ENCODE data around the gene ATL3.

The ATL3 gene

DNA sequence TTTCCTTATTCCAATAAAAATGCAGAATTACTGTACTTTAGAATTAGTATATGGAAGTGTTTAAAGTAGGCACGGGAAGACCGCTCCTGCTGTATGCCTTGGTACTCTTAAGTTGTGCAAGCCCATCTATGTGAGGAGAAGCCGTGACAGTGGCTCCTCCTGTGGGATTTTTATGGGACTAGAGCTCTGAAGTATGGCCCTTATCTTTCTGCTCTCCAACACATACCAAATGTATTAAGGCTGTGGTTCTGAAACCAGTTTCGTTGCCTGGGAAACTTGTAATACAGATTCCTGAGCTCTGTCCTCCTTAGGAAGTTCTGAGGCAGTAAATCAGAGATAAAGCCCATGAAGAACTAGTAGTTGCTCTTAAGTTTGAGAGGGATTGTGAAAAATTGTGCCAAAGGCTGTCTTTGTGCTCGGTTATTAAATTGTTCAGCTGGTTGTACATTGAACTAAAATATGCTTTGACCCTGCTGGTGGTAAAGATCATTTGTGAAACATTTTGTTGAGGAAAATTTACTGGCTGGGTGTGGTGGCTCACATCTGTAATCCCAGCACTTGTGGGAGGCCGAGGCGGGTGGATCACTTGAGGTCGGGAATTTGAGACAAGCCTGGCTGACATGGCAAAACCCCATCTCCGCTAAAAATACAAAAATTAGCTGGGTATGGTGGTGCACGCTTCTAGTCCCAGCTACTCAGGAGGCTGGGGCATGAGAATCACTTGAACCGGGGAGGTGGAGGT lies 39.5 kb upstream of the ATL3 start:
- DNase-seq (ENCODE audit: low read depth) = peak; percentile 92
- no peak overlapping the region for H3K4me3 ChIP-seq (replicated peaks; ENCODE audit: low read depth, low read length)
- TF ChIP-seq, protein P1, sequence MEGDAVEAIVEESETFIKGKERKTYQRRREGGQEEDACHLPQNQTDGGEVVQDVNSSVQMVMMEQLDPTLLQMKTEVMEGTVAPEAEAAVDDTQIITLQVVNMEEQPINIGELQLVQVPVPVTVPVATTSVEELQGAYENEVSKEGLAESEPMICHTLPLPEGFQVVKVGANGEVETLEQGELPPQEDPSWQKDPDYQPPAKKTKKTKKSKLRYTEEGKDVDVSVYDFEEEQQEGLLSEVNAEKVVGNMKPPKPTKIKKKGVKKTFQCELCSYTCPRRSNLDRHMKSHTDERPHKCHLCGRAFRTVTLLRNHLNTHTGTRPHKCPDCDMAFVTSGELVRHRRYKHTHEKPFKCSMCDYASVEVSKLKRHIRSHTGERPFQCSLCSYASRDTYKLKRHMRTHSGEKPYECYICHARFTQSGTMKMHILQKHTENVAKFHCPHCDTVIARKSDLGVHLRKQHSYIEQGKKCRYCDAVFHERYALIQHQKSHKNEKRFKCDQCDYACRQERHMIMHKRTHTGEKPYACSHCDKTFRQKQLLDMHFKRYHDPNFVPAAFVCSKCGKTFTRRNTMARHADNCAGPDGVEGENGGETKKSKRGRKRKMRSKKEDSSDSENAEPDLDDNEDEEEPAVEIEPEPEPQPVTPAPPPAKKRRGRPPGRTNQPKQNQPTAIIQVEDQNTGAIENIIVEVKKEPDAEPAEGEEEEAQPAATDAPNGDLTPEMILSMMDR (IDR thresholded peaks at IDR 0.05; ENCODE audit: low read length, missing control alignments) = peak; percentile 54

DNA sequence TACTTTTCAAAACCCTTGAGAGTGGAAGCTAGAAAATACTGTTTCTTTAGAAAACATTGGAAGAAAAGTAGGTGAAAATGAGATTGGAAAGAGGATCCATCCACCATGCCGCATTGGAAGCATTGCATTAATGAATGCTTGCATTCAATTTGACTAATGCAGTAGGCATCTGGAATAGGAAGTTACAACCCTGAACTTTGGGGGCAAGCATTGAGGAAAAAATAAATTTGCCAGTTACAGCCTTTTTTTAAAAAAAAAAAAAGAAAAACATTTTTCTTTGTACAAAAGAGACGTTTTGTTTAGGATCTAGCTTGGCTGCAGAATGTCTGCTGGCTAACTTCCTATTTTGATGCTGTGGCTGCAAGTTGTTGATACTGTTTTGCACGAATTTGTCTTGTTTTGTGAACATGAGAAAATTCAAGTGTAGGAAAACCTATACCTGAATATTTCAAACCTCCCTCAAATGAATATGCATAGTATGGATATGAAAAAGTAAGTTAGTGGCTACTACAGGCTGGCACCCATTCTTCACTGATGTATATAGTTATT lies 38.2 kb upstream of the ATL3 start:
- TF ChIP-seq, protein P1 (IDR thresholded peaks at IDR 0.05; ENCODE audit: low read length, missing control alignments) = no peak
- peak; percentile 14 for DNase-seq (ENCODE audit: low read depth)
- H3K4me3 ChIP-seq (replicated peaks; ENCODE audit: low read depth, low read length) = no peak overlapping the region

DNA sequence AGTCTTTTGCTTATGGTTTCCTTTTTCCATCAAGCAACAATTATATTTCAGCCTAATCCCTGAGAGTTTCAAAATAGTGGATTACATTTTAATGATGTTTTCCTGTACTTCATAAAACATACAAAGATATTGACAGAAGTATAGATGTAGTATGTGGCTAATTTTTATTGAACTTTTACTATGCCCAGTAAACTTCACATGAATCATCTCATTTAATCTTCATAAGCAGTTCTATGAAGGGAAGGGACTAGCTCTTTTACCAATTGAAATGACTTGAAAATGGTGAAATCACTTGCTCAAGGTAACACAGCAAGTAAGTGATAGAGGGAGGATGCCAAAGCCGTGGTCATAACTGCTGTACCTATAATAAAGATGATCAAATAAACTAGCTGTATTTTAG lies 37.6 kb upstream of the ATL3 start:
- TF ChIP-seq, protein P1 (IDR thresholded peaks at IDR 0.05; ENCODE audit: low read length, missing control alignments) = no peak
- no peak for DNase-seq (ENCODE audit: low read depth)
- H3K4me3 ChIP-seq (replicated peaks; ENCODE audit: low read depth, low read length) = no peak overlapping the region

DNA sequence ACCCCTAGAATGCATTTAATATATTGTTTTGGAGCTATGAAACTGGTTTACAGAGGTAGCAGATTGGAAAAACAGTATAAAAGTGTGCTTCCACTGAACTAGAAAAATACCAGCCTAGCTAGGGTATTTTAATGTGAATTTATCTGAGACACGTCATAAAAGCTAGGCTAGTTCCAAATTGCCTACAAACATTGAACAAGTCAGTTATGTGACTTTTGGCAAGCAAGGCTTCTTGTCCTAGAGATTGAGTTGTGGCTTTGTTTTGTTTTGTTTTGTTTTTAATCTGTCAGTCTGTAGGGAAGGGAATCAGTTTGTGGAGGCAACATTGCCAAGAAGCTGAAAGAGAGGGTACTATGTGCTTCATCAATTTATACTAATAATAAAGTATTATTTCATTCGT lies 34.4 kb upstream of the ATL3 start:
- no peak for DNase-seq (ENCODE audit: low read depth)
- H3K4me3 ChIP-seq (replicated peaks; ENCODE audit: low read depth, low read length) = no peak overlapping the region
- TF ChIP-seq, protein P1 (IDR thresholded peaks at IDR 0.05; ENCODE audit: low read length, missing control alignments) = no peak

DNA sequence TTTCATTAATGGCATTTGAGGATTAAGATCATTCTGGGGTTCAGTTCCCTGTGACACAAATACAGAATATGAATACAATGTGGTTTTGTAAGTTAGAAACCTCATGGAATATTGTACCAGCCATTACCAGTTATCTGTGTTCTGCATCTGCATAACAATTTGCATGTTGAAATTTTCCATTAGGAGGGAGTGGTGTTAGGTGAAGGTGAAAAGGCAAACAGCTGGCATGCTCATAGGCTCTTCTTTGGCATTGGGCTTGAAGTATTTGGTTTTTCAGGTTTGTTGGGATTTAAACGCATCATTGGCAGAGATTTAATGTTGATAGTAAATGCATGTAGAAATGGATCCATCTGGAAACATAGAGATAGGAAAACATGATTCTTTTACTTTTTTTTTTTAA lies 28.7 kb upstream of the ATL3 start:
- H3K4me3 ChIP-seq (replicated peaks; ENCODE audit: low read depth, low read length) = no peak overlapping the region
- DNase-seq (ENCODE audit: low read depth) = no peak
- TF ChIP-seq, protein P1 (IDR thresholded peaks at IDR 0.05; ENCODE audit: low read length, missing control alignments) = no peak

DNA sequence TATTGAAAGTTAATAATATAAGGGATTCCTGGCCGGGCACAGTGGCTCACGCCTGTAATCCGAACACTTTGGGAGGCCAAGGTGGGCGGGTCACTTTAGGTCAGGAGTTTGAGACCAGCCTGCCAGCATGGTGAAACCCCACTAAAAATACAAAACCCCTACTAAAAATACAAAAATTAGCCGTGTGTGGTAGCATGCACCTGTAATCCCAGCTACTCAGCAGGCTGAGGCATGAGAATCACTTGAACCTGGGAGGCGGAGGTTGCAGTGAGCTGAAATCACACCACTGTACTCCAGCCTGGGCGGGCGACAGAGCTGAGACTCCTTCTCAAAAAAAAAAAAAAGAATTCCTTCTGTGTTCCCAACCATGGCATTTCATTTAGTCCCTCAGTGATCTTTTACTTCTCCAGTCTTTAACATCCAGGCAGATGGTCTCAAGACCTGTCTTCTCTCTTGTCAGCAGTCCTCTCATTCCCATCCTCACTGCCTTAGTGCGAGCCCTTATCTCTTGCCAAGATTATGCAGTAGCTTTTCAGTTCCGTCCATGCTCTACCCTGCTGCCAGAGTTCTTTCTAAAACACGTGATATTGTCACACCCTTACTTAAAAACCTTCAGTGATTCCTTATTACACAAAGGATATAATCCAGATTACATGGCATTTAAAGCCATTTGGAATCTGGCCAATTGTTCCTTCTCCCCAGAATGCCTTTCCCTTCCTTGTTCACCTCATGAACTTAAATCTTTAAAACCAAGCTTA lies 28.0 kb upstream of the ATL3 start:
- TF ChIP-seq, protein P1 (IDR thresholded peaks at IDR 0.05; ENCODE audit: low read length, missing control alignments) = no peak
- H3K4me3 ChIP-seq (replicated peaks; ENCODE audit: low read depth, low read length) = no peak overlapping the region
- no peak for DNase-seq (ENCODE audit: low read depth)

Data from fibroblast of pulmonary artery (primary cell).